Measurements from ENCODE around the gene CHP1. TPM values are rescaled to one million over a fixed set of nuclear protein-coding genes. Genes with fewer than 3 reads are reported as not detected.

The CHP1 gene
- total and polyA plus RNA-seq, 8 donors, result 23.2 to 79.1 (median 66.3) TPM

DNA sequence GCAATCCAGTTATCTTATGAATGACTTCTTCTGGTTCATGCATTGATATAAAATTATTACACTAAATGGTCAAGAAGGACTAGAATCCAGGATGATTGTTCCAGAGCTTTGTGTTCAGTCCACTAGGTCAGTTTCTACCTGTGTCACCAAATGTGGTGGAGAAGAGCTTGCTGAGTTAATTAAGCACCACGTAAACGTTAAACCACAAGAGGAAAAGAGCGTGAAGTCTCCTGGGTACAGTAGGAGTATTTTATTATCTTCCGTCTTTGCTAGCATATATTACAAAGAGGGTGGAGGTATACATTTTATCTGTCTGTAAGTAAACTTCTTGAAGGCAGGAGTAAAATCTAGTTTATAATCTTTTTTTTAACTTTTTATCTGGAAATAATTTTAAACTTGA lies 23.5 kb downstream of the CHP1 start:
- TF ChIP-seq, protein P1, sequence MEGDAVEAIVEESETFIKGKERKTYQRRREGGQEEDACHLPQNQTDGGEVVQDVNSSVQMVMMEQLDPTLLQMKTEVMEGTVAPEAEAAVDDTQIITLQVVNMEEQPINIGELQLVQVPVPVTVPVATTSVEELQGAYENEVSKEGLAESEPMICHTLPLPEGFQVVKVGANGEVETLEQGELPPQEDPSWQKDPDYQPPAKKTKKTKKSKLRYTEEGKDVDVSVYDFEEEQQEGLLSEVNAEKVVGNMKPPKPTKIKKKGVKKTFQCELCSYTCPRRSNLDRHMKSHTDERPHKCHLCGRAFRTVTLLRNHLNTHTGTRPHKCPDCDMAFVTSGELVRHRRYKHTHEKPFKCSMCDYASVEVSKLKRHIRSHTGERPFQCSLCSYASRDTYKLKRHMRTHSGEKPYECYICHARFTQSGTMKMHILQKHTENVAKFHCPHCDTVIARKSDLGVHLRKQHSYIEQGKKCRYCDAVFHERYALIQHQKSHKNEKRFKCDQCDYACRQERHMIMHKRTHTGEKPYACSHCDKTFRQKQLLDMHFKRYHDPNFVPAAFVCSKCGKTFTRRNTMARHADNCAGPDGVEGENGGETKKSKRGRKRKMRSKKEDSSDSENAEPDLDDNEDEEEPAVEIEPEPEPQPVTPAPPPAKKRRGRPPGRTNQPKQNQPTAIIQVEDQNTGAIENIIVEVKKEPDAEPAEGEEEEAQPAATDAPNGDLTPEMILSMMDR (IDR thresholded peaks at IDR 0.05), result no peak
- H3K27ac ChIP-seq, result no peak overlapping the region
- WGBS, 2 donors, result 92% methylated on average over 4 of the region's 4 CpGs
- no peak for ATAC-seq
- H3K36me3 ChIP-seq, result peaks cover 0 to 5% (median 0%) of the 10 kb centered on the region in 3 donors
- no peaks in the 10 kb centered on the region for H3K9me3 ChIP-seq
- H3K27me3 ChIP-seq, result no peaks in the 10 kb centered on the region
- FAIRE-seq, result no peak
- no peak overlapping the region for H3K4me3 ChIP-seq
- DNase-seq, result no peak
- intact Hi-C loops (cut with DNase I), result no loop called here
- peaks cover 19 to 45% (median 30%) of the 10 kb centered on the region in 3 donors for H3K4me1 ChIP-seq

DNA sequence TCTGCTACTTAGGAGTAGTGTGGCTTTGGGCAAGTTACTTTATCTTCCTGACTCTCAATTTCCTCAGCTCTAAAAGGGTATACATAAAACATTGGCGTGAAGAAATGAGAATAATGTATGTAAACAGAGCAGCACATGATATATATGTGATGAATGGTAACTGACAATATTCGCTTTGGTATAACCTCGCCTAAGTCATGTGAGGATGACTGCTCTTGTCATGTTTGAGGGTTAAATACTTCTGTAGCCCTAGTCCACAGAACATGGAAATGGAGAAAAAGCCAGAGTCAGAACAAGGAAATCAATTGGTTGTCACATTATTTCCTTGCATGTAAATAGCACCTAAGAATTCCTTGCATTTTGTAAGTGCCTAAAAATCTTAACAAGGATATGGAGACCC lies 25.0 kb downstream of the CHP1 start:
- Histone ChIP-seq H3K36me3 (peaks cover 0 to 5% (median 0%) of the 10 kb centered on the region in 3 donors), H3K27ac (peak overlapping the region in 3 of 4 donors; percentile 19 to 58 (median 42)), H3K9me3 (no peaks in the 10 kb centered on the region), H3K4me3 (no peak overlapping the region), H3K27me3 (no peaks in the 10 kb centered on the region), H3K4me1 (peaks cover 26 to 44% (median 32%) of the 10 kb centered on the region in 3 donors)
- no peak for DNase-seq
- intact Hi-C loops (cut with DNase I), result no loop called here
- no peak for FAIRE-seq
- ATAC-seq, result no peak
- TF ChIP-seq, protein P1 (IDR thresholded peaks at IDR 0.05), result no peak
- WGBS, 2 donors, result 92 to 93% methylated on average over 3 of the region's 3 CpGs

DNA sequence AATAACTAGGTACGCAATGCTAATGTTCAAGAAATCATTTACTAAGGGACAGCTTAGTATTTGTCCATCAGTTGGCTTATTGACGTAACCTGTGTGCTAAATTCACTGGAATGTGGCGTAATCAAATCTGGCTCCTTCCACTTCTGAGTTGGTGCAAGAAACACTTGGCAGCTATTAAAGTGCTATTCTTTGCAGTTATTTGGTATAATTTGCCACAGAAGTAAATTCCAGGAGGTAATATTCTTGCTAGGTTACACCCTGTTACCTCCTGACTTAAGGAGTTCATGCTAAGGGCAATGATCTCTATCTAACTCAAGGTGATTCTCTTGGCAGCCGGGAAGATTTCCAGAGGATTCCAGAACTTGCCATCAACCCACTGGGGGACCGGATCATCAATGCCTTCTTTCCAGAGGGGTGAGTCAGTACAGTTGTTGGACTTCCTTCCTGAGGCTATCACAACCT lies 25.5 kb downstream of the CHP1 start:
- intact Hi-C loops (cut with DNase I), result no loop called here

DNA sequence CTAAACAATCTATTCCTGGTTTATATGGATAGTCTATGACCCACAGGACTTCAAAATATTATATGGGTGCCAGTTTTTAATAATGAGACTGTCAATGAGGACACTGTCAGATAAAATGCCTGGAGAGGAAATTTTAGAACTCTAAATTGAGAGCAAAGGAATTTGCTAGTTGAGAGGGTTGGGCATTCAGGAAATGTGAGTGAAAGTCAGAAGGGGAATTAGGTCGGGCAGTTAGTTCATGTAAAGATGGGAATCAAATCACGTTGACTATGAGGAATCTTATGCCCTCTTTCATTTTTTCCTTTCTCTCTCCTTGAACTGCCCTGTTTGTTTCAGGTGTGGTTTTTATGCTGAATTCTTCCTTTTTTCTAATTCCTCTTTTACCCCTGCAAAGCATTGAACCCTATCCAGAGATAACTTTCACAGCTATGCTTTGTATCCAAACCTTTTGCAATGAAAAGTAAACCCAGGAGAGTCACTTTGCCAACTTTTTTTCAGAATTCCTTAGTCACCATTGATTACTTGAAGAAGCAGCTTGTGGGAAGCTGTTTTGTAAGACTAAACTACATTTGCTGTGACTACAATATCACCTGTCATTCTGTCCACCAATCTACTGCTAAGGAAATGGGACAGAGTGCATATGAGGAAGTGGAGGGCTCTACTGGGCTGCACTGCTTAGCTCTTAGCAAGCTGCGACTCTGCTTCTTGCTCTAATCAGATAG lies 27.8 kb downstream of the CHP1 start:
- peak overlapping the region; percentile 4 to 58 (median 41) for H3K27ac ChIP-seq
- FAIRE-seq, result no peak
- no peaks in the 10 kb centered on the region for H3K9me3 ChIP-seq
- peak in 2 of 6 donors; percentile 33 to 42 for DNase-seq
- H3K27me3 ChIP-seq, result no peaks in the 10 kb centered on the region
- peak; percentile 90 to 95 (median 94) for ATAC-seq
- 15 to 19% methylated on average over 3 of the region's 3 CpGs for WGBS, 2 donors
- peaks cover 0 to 15% (median 0%) of the 10 kb centered on the region in 3 donors for H3K36me3 ChIP-seq
- TF ChIP-seq, protein P1 (IDR thresholded peaks at IDR 0.05), result no peak
- H3K4me1 ChIP-seq, result peaks cover 26 to 44% (median 32%) of the 10 kb centered on the region in 3 donors
- H3K4me3 ChIP-seq, result no peak overlapping the region
- intact Hi-C loops (cut with DNase I), result no loop called here

More for the DNA sequence above, 25.5 kb downstream of the CHP1 start:
- no peaks in the 10 kb centered on the region for H3K27me3 ChIP-seq
- H3K36me3 ChIP-seq, result peaks cover 0 to 5% (median 0%) of the 10 kb centered on the region in 3 donors
- no peak overlapping the region for H3K4me3 ChIP-seq
- H3K9me3 ChIP-seq, result no peaks in the 10 kb centered on the region
- peaks cover 26 to 44% (median 32%) of the 10 kb centered on the region in 3 donors for H3K4me1 ChIP-seq
- 34 to 37% methylated on average over 5 of the region's 5 CpGs for WGBS, 2 donors
- DNase-seq, result peak in 1 of 6 donors; percentile 42
- peak overlapping the region in 3 of 4 donors; percentile 19 to 58 (median 42) for H3K27ac ChIP-seq
- FAIRE-seq, result no peak
- TF ChIP-seq, protein P1 (IDR thresholded peaks at IDR 0.05), result no peak
- peak; percentile 41 to 73 (median 60) for ATAC-seq

Measured in pancreas (tissue), 10 donors.